Brain microvascular endothelial cell (primary cell): Measurements from ENCODE around the gene PRRT4.

ENCODE experiments used
- DNase-seq: peaks from one replicate; pipeline ENCODE4 v3.0.0-alpha.2; 2020
- H3K27ac ChIP-seq: fragments of 250-450 bp; sonication (Bioruptor Pico); 2 replicates; pipeline ENCODE4 v1.5.1; 2020; ENCODE audit warnings: mild to moderate bottlenecking, moderate library complexity
- H3K27me3 ChIP-seq: fragments of 250-450 bp; sonication (Bioruptor Pico); replicated peaks from 2 replicates; pipeline ENCODE4 v1.5.1; 2020; ENCODE audit warnings: mild to moderate bottlenecking
- H3K36me3 ChIP-seq: fragments of 250-450 bp; sonication (Bioruptor Pico); replicated peaks from 2 replicates; pipeline ENCODE4 v1.5.1; 2020; ENCODE audit warnings: mild to moderate bottlenecking
- H3K4me3 ChIP-seq: 2 replicates; pipeline ENCODE4 v1.5.1; 2011; ENCODE audit warnings: low read depth, mild to moderate bottlenecking, control low read depth, low read length, moderate library complexity
- CTCF ChIP-seq: IDR thresholded peaks from 2 replicates; pipeline ENCODE4 v1.5.1; 2011; ENCODE audit warnings: low read depth, mild to moderate bottlenecking, moderate library complexity, low read length, control low read depth, inconsistent platforms; ENCODE audit errors: missing control alignments
- in situ Hi-C: cut with HindIII; loops from 2 replicates; pipeline ENCODE4 v1.10.0; 2017; ENCODE audit warnings: low sequenced_read_pairs, low pct_ligation_motif_present

The PRRT4 gene

GRCh38 chr7:128323040-128323439, 38.5 kb downstream of the PRRT4 start:
- Histone ChIP-seq H3K27me3 (no peaks in the 10 kb centered on the region), H3K27ac (no peak overlapping the region), H3K36me3 (peaks cover 64% of the 10 kb centered on the region), H3K4me3 (no peak overlapping the region)
- DNase-seq: no peak
- in situ Hi-C loops: no loop called here
- TF ChIP-seq CTCF: no peak

- H3K27ac ChIP-seq: no peak overlapping the region
Observed at GRCh38 chr7:128322040-128322643, 39.3 kb downstream of the PRRT4 start.

GRCh38 chr7:128321044-128321422, 40.5 kb downstream of the PRRT4 start:
- in situ Hi-C loops: no loop called here
- H3K27ac ChIP-seq: no peak overlapping the region
- no peak for TF ChIP-seq CTCF
- H3K36me3 ChIP-seq: peaks cover 71% of the 10 kb centered on the region
- no peaks in the 10 kb centered on the region for H3K27me3 ChIP-seq
- H3K4me3 ChIP-seq: no peak overlapping the region
- DNase-seq: no peak

More at GRCh38 chr7:128322040-128322643, 39.3 kb downstream of the PRRT4 start:
- in situ Hi-C loops: no loop called here
- peaks cover 69% of the 10 kb centered on the region for H3K36me3 ChIP-seq
- DNase-seq: peak; percentile 33
- H3K27me3 ChIP-seq: no peaks in the 10 kb centered on the region
- no peak overlapping the region for H3K4me3 ChIP-seq
- peak; percentile 68 for TF ChIP-seq CTCF

- Histone ChIP-seq H3K4me3 (no peak overlapping the region), H3K36me3 (peaks cover 70% of the 10 kb centered on the region), H3K27me3 (no peaks in the 10 kb centered on the region), H3K27ac (no peak overlapping the region)
- TF ChIP-seq CTCF: no peak
- in situ Hi-C loops: no loop called here
- DNase-seq: no peak
Observed at GRCh38 chr7:128318691-128319090, 42.8 kb downstream of the PRRT4 start.

- DNase-seq: no peak
- Histone ChIP-seq H3K27me3 (no peaks in the 10 kb centered on the region), H3K36me3 (peaks cover 67% of the 10 kb centered on the region), H3K27ac (no peak overlapping the region), H3K4me3 (no peak overlapping the region)
- in situ Hi-C loops: no loop called here
- no peak for TF ChIP-seq CTCF
Observed at GRCh38 chr7:128311013-128311412, 50.5 kb downstream of the PRRT4 start.

- TF ChIP-seq CTCF: no peak
- DNase-seq: no peak
- Histone ChIP-seq H3K27ac (no peak overlapping the region), H3K4me3 (no peak overlapping the region), H3K36me3 (peaks cover 68% of the 10 kb centered on the region), H3K27me3 (no peaks in the 10 kb centered on the region)
- in situ Hi-C loops: no loop called here
Observed at GRCh38 chr7:128310499-128310898, 51.0 kb downstream of the PRRT4 start.
